GM21717 (cell line): ENCODE results near the gene E4F1.

ENCODE experiments used
- ATAC-seq: cut with Tn5 transposase; IDR thresholded peaks from one replicate; pipeline ENCODE4 v1.9.1; 2021; ENCODE audit warnings: mild to moderate bottlenecking, moderate library complexity; ENCODE audit not compliant: unreplicated experiment

E4F1 gene

DNA sequence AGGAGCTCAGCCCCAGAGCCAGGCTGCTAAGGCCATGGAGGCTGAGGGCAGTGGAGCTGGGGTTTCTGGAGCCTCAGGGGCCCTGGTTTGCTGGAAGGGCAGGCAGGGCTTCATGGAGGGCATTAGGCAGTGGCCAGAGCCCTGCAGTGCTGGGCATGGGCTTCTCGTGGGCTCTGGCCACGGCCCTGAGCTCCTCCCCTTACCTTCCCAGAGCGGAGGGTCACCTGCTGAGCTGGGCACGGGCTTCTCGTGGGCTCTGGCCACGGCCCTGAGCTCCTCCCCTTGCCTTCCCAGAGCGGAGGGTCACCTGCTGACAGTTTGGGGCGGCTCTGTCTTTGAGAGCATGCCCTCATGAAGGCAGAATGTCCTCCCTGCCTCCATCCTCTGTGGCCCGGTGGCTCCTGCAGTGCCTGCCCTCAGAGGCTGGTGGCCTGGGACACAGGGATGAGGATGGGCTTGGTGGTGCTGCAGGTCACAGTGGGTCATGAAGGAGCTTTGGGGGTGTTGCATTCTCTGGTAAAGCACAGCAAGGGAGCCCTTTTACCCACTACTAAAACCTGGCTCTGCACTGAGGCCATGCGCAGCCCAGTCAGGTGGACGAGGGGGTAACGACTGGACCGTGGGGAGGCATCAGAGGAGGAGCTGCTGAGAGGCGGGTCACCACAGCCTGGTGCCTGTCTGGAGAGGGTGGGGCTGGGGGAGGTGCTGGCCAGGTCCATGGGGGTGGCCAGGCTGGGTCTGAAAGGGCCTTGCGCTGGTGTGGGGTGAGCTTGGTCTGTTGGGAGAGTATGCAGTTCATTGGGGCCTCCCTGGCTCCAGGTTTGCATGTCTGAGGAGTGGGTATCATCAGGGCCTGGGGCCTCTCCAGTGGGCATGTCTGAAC is 47.4 kb downstream of the E4F1 start:
- ATAC-seq: no peak

GRCh38 chr16:2271848-2272461 is 48.6 kb downstream of the E4F1 start:
- no peak for ATAC-seq

DNA sequence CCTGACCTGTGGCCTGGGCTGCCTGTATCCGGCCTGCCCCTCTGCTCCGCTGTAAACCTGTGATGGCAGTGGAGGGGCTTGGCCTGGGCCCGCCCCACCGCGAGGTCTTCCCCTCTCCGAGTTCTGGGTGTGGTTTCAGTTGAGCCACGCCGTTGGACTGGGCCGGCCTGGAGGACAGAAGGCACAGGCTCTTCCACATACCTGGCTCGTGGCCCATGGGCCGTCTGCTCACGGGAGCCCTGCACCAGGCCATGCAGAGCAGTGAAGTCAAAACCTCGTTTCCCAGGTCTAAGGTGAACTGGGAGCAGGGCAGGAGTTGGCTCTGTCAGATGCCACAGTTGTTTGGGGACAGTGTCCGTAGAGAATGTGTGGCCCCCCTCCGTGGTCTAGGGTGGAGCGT is 50.1 kb downstream of the E4F1 start:
- no peak for ATAC-seq

DNA sequence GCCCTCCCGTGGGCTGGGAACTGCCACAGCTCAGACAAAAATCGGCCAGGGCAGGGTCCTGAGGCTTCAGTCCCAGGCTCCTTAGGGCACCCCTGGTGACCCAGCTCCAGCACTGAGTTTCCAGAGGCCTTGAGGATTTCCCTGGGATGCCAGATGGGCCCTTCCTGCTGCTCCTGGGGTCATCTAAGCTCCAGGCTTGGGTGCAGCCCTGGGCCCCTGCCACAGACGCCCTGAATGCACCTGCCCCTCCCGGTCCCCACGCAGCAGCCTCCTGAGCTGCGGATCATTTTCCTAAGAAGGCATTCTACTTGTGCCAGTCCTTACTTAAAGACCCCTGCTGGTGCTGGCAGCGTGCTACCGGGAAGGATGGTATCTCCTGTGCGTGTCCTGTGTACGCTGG is 50.5 kb downstream of the E4F1 start:
- no peak for ATAC-seq

DNA sequence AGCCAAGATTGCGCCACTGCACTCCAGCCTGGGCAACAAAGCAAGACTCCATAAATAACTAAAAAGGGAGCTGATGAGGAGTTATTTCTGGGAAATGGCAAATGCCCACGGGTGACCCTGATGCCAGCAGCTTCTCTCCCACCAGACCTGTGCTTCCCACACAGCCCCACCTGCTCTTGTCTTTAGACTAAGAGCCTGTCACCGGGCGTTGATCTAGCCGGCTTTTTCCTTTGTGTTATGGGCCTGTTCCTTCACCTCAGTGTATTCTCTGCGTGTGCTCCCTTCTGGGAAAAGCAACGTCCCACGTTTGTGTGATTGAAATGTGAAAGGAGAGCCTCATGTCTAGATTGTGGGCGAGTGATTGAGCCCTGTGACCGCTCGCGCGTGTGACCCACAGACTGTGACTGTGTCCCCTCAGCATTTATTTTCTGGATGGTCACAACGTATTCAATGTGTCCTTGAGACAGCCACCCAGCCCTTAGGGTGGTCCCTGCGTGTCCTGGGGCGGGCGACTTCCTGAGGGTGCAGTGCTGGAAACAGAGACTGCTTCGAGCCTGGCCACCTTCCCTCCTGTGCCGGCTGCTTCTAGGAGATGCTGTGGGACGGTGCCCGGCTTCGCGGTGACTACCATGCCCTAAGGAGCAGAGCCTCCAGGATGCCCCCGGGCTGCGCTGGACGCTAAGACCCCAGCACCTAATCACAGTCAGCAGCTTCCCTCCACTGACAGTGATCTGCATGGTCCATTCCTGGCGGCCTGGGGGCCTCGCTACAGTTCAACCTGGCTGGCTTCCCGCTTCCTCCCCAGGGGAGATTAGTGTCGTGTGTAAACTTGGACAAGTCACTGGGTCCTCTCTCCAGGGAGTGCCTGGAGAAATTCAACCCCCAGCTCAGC is 52.3 kb downstream of the E4F1 start:
- no peak for ATAC-seq

GRCh38 chr16:2276368-2277195 is 53.2 kb downstream of the E4F1 start:
- ATAC-seq: no peak

DNA sequence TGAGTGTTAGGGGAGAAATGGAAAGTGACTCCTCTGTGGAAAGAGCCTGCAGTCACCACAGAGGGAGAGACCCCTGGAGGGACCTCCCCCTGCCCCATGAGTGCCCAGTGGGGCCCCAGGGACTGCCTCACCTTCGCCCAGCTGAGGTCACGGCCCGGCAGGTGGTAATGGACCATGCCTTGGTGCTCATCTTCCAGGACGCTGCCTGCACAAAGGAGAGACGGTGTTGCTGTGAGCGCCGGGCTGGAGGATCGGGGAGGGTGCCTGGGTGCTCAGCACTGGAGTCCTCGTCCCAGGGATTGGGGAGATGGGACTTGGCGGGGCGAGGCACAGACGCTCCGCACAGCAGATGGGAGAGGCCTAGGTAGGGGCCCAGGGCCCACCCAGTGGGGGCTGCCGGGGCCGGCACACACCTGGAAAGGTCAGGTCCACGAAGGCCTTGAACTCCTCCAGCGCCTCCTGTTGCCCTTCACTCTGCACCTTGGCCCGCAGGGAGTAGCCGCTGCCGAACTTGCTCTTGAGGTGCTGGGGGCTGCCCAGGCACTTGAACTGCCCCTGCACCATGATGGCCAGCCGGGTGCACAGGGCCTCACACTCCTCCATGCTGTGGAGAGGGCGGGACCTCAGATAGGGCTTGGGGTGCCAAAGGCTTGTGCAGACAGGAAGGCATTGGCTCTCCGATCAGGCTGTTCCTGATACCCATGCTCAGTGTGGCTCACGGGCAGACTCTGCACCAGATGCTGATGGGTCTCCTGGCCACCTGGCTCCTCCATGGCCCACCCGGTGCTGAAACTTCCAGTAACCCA is 54.3 kb downstream of the E4F1 start:
- ATAC-seq: no peak

DNA sequence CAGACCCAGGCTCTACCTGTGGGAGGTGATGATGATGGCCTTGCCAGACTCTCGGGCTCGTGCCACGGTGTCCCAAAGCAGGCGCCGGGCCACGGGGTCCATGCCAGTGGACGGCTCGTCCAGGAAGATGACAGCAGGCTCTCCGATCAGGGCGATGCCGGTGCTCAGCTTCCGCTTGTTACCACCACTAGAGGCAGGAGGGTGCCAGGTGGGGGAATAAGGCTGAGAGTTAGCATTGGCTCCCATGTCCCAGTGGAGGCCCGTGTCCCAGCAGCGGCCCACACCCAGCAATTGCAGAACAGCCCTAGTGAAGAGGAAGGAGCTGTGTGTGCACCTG is 54.8 kb downstream of the E4F1 start:
- no peak for ATAC-seq

DNA sequence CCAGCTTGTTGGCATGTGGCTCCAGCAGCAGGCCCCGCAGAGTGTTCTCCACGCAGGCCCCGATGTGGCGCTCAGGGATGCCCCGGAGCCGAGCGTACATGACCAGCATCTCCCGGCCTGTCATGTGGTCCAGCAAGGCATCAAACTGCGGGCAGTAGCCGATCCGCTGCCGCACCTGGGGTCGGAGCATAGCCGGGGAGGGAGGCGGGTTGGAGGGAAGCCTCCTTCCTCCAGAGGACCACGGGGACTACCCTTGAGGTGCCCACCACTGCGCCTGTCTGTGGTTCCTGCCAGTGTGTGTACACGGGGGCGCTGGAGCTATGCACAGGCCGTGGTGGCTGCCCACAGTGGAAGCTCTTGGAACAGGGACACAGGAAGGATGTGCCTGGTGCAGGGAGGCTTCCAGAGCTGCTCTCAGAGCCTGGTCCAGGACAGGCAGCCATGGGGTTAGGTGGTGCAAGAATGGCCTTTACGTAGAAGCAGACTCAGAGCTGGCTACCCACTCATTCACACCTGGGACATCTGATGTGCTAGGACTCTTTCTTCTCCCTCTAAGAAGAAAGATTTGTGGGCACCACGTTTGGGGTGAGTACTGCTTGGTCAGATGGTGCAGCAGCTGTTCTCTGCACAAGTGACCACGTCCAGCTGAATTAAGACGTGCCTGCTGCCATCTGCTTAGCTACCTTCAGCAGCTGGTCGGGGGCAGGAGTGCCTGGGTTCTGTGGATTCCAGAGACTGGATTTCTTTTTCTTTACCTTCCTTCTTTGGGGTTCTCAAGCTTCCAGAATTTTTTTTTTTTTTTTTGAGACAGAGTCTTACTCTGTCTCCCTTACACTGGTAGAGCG is 55.8 kb downstream of the E4F1 start:
- ATAC-seq: no peak

DNA sequence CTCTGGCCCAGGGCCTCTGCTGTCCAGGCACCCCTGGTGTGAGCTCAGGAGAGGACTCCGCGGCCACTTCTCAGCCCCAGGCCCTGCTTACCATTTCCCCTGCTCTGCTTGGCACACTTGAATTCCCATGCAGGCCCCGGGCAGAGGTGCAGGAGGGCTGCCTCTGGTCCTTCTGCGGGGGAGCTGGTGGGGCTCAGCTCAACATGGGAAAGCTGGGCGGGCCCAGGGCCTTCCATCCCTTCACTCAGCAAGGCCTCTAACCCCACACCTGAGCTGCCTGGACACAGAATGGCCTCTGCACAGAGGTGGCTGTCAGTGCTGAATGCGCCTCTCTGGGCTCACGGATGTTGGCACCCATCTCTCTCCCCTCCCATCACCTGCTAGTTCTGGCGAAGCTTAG is 57.1 kb downstream of the E4F1 start:
- ATAC-seq: no peak

DNA sequence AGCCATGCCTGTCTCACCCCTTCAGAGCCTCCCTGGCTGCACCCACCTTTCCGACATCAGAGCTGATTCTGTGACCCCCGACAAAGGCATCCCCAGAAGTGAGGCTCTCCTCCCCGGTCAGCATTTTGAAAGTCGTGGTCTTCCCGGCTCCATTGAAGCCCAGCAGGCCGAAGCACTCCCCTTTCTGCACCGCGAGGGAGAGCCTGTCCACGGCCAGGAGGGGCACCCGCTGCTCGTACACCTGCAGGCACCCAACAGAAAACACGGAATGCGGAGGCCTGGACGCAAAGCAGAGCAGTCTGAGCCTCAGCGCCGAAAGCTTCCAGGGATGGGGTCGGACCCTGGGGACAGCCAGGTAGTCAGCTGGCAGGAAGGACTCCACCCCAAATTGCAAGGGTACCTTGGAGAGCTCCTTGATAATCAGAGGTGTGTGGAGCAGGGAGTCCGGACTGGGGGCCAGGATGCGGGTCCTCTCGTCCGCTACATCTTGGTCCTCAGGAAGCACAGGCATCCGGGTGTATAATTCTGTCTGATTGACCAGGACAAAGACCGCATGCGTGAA is 57.7 kb downstream of the E4F1 start:
- no peak for ATAC-seq

GRCh38 chr16:2282262-2282661 is 58.9 kb downstream of the E4F1 start:
- no peak for ATAC-seq

DNA sequence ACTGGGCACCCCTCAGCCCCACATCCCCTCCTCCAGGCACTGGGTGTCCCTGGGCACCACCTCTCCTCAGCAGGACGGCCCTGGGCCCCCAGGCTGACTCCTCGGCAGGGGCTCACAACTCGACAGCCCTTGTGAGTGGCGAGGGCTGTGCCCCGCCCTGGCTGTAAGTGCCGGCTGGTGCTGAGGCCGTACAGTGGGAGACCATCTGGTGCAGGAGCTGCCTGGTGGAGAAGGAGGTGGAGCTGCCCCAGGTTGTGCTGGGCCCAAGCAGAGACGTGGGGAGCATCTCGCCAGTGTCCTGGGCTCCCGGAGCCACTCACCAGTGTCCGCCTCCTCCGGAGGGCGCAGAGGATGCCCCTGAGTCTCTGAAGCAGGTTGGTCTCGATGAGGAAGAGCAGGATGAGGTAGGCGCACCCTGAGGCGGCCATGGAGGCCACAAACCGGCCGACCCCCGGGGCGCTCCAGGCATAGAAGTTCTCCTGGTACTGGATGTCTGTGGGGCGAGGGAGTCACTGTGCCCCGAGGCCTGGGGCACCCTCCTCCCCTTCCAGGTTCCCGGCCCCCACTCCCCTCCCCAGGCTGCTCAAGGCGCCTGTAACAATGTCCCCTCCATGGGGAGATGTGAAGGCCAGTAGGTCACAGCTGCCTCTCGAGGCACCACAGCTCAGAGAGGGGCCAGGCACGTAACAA is 59.6 kb downstream of the E4F1 start:
- no peak for ATAC-seq

DNA sequence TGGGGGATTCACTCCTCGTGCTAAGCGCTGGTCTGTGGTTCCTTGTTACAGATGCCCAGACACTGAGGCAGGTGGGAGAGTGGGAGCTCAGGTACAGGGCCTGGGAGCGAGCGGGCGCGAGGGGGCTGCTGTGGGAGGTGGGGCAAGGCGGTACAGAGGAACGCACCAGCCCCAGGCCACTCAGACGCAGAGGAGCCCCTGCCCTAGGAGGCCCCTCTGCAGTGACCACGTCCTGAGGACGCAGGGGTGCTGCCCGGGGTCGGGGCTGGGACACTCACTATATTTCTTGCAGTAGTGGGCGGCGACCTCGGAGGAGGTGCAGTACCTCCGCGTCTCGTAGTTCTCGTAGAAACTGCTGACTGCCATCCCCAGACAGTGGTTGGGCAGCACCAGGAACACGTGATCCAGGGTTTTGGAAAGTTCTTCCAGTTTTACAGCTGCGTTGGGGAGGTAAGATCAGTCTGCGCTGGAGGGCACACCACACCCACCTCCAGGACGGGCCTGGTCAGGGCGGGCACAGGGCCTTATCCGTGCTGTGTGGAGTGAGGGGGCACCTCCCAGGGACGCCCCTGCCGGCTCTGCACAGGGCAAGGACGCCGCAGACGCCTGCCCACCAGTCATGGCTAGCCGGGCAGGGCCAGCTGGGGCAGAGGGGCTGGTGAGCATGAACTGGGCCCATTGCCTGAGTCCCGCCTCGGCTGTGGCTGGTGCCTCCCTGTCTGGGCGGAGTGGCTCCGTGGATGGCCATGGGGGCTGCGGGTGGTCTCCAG is 60.8 kb downstream of the E4F1 start:
- no peak for ATAC-seq

DNA sequence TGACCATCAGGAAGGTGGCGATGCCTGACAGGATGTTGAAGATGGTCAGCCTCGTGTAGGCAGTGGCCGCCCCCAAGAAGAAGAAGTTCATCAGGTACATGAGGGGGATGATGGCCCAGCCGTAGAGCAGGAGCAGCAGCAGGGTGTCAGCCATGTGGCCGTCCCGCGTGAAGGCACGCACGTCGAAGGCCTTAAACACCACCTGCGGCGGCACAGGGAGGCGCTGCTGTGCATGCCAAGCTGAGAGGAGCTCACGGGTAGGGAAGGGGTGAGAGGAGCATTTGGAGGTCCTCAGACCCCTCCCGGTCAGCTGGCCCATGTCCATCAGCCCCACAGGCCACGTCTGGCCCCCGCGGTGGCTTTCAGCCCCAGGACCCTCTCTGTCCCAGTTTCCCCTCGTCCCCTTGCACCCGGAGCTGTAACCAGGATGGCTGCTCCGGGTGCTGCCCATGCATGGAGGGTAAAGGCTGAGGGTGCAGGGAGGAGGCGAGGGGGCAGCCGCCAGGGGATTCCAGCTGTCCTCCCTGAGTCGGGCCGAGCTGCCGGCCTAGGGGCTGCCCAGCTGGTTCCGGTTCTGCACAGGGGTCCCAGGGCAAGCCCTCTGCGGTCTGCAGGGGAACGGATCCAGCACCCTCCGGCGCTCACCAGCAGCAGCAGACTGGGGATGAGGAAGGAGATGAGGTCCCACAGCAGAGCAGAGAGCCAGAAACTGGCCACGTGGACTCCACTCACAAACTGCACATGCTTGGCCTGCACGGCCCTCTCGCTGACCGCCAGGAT is 61.6 kb downstream of the E4F1 start:
- ATAC-seq: no peak
